ENCODE measurements around the gene IL15RA. TPM values are rescaled to one million over a fixed set of nuclear protein-coding genes. Genes with fewer than 3 reads are reported as not detected.

Gene IL15RA
- total and polyA plus RNA-seq, 2 donors (not counting 3 experiments of a cell fraction or from before 2014, with no cell fraction given) = 18.8 to 20.6 TPM

- DNase-seq (ENCODE audit: low read depth, low spot score) (no peak), FAIRE-seq (no peak)
- ChIA-PET POLR2A (no interaction called here), CTCF (interaction anchor here (0.7 to 1.2 kb wide), 2 partner anchors 11 to 12 kb away, joined by 3 read pairs; partner anchors contain the start of gene IL15RA)
- Histone ChIP-seq H3K9me1 (replicated peaks; ENCODE audit: control insufficient read depth, extremely low read depth, insufficient read depth, low read length) (no peaks in the 10 kb centered on the region), H3K4me3 (replicated peaks in 1 of 3; ENCODE audit: insufficient read depth in 1 of 3, low read depth in 1 of 3, low read length in 3 of 3) (no peak overlapping the region), H2AFZ (ENCODE audit: low read depth, low read length) (no peak overlapping the region), H3K4me1 (ENCODE audit: control insufficient read depth, extremely low read depth, insufficient read depth, low read length) (peaks cover 10% of the 10 kb centered on the region), H3K9ac (replicated peaks; ENCODE audit: extremely low read depth, insufficient read depth, low read length) (no peak overlapping the region), H3K36me3 (ENCODE audit: control insufficient read depth in 2 of 2, extremely low read depth in 1 of 2, insufficient read depth in 2 of 2, low read length in 2 of 2) (peaks cover 0 to 6% of the 10 kb centered on the region in 2 experiments), H3K27ac (ENCODE audit: insufficient read depth, low read depth, low read length) (no peak overlapping the region), H4K20me1 (replicated peaks; ENCODE audit: control insufficient read depth, extremely low read depth, insufficient read depth, low read length) (no peaks in the 10 kb centered on the region), H3K9me3 (replicated peaks; ENCODE audit: control insufficient read depth, insufficient read depth, low read length) (no peaks in the 10 kb centered on the region), H3K79me2 (ENCODE audit: control insufficient read depth, insufficient read depth, low read length) (peaks cover 8% of the 10 kb centered on the region), H3K4me2 (ENCODE audit: insufficient read depth, low read length) (no peak overlapping the region), H3K27me3 (ENCODE audit: control insufficient read depth in 2 of 2, insufficient read depth in 2 of 2, low read length in 2 of 2) (no peaks in the 10 kb centered on the region)
- no TSS peak for BruUV-seq (replicated peaks)
- intact Hi-C loops (cut with micrococcal nuclease) = no loop called here
- TF ChIP-seq JUN (IDR thresholded peaks at IDR 0.05; ENCODE audit: borderline replicate concordance, insufficient read depth, insufficient read length, low read depth) (no peak), CTCF (IDR thresholded peaks at IDR 0.05; ENCODE audit: extremely low read depth in 1 of 2, insufficient read depth in 1 of 2, low read depth in 1 of 2, low read length in 2 of 2) (no peak), FOS (IDR thresholded peaks at IDR 0.05; ENCODE audit: borderline replicate concordance, insufficient read depth, low read length) (no peak), POLR2AphosphoS5 (IDR thresholded peaks at IDR 0.05; ENCODE audit: insufficient read depth, low read depth, low read length) (no peak), MAX (IDR thresholded peaks at IDR 0.05; ENCODE audit: insufficient read depth, insufficient read length) (no peak), GATA2 (IDR thresholded peaks at IDR 0.05; ENCODE audit: insufficient read depth, insufficient read length, low read depth, low read length) (no peak), MYC (IDR thresholded peaks at IDR 0.05; ENCODE audit: low read depth, low read length) (no peak), EZH2 (IDR thresholded peaks at IDR 0.05; ENCODE audit: borderline replicate concordance, low read depth, low read length, severe bottlenecking) (no peak)
- dilution Hi-C loops (cut with MboI; ENCODE audit: extremely low pct_ligation_motif_present, low sequenced_read_pairs) = loop anchor here (25.0 kb wide), 1 partner anchor 122 kb away; the partner anchor contains the start of gene RBM17
Observed at GRCh38 chr10:5965266-5965665, 12.1 kb downstream of the IL15RA start.

Measured in endothelial cell of umbilical vein (primary cell).